GM21526 (cell line): Measurements from ENCODE around the gene KCNMB1.

ENCODE experiments used
- ATAC-seq: cut with Tn5 transposase; IDR thresholded peaks from one replicate; pipeline ENCODE4 v1.9.1; 2021; ENCODE audit warnings: moderate library complexity; ENCODE audit not compliant: unreplicated experiment, low FRiP score

KCNMB1 gene

GRCh38 chr5:170416526-170416925 lies 27.4 kb upstream of the KCNMB1 start:
- no peak for ATAC-seq

- no peak for ATAC-seq
Measured at GRCh38 chr5:170414786-170415185, 25.6 kb upstream of the KCNMB1 start.

DNA sequence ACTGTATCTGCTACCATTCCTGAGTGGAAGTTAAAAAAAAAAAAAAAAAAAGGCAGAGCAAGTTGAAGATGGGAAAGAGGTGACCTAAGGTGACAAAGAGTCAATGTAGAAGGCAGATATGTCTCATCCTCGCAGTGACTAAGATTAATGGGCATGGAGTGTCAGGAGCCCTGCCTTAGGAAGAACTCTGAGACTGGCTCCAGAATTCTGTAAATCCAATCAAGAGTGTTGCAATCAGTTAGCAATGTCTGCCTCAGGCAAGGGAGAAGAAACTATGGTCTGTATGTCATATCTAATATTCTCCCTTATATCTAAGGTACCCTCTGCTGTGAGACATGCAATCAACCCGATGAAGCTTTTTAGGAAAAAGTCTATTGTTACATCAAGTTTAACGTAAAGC lies 24.7 kb upstream of the KCNMB1 start:
- no peak for ATAC-seq

DNA sequence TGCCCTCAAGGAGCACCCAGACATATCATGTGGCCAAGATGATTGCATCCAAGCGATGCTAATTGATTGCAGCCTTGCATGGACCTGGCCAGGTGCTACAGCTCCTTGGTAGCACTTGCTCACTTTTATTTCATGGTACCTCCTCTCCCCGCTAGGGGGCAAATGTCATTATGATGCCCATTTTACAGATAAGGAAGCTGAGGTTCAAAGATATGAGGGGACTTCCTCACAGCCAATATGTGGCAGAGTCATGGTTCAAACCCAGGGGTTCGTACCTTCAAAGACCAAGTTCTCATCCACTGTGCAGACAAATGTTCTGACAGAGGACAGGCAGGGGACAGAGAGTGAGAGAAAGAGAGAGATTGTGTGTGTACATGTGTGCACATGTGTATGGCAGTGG lies 21.9 kb upstream of the KCNMB1 start:
- no peak for ATAC-seq

DNA sequence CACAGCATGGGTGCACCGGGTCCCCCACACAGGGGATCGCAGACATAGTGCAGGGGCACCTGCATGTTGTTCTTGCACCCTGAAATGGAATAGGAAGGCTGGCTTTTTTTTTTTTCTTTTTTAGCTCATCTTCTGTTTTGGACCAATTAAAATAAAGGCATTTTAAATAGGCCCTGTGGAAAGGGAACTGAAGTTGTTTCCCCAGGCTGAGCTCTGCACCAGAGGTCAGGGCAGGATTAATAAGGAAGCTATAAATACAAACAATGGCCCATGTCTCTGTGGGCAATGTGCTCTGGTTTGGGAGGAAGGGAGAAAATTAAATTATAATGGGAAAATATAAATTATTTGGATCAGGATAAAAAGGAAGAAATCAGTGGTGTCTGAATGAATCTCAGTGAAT lies 21.2 kb upstream of the KCNMB1 start:
- ATAC-seq: no peak

DNA sequence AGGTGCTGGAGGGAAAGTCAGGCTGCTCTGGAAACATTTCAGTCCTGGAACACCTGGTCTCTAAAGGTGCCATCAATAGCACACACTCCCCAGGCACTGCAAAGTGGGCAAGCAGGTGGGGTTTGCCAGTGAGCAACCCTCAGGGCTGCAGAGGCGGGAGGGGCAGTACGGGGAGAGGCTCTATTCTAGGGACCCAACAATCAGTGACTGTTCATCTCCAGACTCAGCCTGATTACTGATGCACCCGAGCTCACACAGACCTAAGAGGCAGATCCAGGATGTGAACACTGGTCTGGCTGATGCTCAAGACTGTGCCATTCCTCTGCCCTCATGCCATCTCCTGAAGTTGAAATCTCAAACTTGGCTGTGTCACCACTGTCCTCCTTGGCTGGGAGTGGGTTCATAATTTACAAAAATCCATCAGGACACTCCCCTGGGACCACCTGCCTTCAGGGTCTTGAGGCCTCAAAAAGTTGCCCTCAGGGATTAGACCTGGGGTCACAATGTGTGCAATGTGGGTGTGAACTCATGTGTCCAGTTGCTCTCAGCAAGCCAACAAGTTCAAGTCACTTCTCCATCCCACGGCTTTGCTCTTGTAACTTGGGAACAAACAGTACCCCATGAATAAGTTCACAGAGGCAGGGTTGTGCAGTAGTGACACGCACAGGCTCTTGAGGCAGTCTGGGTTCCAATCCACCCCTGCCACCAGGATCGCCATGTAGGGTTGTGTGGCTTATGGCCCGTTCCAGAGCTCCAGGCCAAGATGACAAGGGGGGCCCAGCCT lies 19.9 kb upstream of the KCNMB1 start:
- ATAC-seq: no peak

DNA sequence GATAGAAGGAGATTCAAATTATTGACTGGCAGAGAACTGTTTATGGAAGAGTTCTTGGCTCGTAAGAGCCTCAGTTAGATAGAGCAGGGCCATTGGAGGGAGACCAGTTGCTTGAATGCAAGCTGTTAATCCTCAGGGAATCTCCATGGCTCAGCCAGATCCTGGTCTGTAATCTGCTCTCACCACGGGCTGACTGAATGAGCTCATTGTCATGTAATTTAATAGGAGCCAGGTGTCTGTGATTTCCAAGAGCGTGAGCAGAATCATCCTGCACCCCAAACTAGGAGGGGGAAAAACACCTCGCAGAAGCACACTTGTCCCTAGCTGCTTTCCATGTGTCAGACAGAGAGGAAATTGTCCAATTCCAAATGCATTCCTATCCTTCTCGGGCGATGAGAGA lies 19.1 kb upstream of the KCNMB1 start:
- ATAC-seq: no peak

DNA sequence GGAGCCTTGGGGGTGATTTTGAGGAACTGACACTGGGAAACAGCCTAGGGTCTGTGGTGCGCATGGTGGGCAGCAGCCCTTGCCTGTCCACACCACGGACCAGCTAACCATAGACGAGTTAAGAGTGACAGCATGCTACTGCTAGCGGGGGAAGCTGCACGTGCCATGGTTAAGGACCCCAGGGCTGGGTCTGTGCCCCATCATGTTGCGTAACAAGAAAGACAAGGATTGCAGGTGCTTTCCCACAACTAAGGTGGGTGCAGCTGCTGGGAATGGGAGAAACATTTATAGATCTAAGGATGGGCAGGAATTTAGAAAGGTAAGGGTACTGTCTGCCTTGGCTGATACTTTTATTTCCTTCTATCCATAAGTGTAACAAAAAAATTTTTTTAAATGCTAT lies 17.9 kb upstream of the KCNMB1 start:
- ATAC-seq: no peak

GRCh38 chr5:170405817-170406216 lies 16.6 kb upstream of the KCNMB1 start:
- ATAC-seq: no peak

GRCh38 chr5:170404398-170404797 lies 15.2 kb upstream of the KCNMB1 start:
- no peak for ATAC-seq

DNA sequence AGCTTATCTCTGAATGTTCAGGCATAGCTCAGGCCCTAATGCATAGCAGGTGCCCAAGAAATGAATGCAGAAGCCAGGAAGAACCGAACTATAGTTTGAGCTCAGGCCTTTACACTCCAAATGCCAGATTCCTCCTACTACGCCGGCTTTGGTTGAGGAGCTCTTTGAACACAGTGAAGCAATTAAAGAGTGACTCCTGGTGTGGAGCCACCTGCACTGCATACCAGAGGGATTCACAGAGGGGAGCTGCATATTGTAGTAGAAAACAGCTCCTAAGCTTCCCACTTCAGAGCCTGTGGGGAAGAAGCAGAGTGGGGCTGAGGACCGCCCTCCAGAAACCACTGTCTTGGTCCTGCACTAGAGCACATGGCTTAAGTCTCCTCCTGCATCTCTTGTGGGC lies 14.5 kb upstream of the KCNMB1 start:
- no peak for ATAC-seq

DNA sequence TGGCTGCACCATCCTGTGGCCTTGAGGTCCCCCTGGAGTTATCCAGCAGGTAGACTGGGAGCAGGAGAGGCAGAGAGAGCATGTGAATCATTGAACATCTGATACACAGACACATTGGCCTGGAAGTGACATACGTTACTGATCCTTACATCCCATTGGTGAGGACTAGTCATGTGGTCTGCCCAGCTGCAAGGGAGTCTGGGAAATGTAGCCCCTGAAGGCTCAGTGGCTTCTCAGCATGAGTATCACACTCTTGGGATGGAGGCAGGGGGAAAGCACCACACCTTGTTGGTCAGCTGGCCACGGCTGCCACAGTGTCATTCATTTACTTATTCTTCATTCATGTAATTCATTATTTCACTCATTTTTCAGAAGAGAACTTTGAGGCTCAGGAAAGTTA lies 13.3 kb upstream of the KCNMB1 start:
- no peak for ATAC-seq

GRCh38 chr5:170397059-170397458 lies 7.9 kb upstream of the KCNMB1 start:
- ATAC-seq: no peak

DNA sequence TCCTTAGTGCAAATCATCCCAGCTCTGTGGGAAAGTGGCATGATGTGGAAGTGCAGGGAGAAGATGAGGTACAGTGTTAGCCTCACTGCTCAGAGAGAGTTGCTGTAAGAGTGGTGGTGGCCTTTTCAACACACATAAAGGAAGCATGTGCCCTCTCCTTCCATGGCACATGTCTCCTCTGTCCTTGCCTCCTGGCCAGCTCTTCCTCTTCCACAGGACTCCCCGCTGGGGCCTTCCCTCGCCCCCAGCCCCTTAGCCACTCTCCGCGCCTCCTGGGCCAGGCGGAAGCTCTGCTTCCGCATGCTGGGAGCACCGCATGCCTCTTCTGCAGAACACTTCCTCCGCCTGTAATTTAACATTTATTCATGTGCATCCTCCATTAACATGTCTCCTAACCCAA lies 4.8 kb upstream of the KCNMB1 start:
- ATAC-seq: no peak

GRCh38 chr5:170393235-170393634 lies 4.1 kb upstream of the KCNMB1 start:
- no peak for ATAC-seq

DNA sequence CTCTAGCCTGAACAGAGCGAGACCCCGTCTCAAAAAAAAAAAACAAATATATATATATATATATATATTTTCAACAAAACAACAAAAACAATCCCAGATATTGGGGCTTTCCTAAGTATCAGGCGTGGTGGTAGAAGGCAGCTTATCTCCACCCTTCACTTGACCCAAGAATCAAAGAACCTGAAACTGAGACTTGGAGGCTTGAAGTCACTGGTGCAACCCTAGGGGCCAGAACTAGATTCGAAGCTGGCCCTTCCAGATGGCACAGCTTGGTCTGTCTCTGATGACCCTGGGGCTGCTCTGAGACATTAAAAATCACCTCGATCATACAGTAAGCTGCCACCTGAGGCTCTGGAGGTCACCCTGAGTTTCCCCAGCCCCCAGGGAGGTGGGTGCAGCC lies 1.3 kb upstream of the KCNMB1 start:
- ATAC-seq: no peak

DNA sequence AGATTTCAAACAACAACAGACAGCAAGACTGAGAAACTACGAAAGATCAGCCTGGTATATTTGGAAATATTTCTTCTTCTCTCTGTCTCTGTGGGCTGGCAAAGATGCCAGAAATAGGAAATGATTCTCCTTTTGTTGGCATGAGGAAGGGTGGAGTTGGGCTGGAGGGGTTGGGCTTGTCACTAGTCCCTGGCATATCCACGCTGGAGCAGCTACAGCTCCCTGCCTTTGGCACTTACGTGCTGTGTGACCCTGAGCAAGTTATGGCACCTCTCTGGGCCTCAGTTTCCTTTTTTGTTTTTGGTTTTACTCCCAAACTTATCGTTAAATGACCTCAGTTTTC lies 354 bp upstream of the KCNMB1 start:
- no peak for ATAC-seq

GRCh38 chr5:170387775-170388639 lies 1.2 kb downstream of the KCNMB1 start:
- no peak for ATAC-seq

DNA sequence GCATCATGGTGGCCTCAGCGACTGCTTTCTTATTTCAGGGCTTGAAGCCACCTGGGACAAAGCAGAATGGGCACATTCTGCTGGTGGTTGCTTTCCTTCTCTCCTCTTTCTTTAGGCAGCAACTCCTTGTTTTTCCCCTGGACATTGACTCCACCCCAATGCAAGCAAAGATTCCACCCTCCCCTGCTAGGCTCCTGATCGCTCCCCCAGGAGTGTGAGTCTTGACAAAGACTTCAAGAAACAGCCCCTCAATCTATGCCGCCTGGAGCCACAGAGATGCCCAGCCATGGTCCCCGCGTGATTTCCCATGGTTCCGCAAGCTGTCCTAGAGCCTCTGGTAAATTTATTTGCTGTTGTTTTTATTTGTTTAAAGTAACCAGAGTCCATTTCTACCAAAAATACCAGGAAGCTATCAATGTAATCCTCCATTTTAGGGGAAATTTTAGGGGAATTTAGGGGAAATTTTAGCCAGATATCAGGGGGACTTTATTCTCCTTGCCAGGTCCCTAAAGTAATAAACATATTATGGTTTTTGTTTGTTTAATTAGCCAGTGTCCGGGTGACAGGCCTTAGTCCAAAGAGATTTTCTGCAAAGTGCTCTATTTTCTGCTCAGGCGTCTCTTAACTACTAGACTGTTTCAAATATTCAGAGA lies 2.3 kb downstream of the KCNMB1 start:
- no peak for ATAC-seq

- no peak for ATAC-seq
Measured at GRCh38 chr5:170383227-170383626, 5.9 kb downstream of the KCNMB1 start.

DNA sequence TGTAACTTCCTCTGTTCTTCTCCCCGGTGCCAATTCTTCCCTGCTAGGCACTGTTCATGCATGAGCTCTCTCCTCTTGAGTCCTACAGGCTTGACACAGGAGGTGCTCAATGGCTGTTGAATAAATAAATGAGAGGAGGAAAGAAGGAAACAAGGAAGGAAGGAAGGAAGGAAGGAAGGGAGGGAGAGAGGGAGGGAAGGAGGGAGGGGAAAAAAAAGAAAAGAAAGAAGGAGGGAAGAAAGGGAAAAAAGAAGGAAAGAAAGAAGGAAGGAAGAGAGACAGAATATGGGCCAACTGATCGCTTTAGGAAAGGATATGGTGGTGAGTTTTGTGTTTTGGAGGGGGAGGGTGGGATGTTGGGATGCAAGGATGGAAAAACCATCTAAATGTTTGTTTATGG lies 6.4 kb downstream of the KCNMB1 start:
- ATAC-seq: no peak
